Skeletal muscle cell (primary cell): ENCODE data around the gene TOLLIP.
"Not testable (repeated sequence)": the region's sequence is repeated elsewhere in the genome, so short reads cannot be mapped to it uniquely, and the experiment has no call there.

ENCODE experiments used
- DNase-seq: peaks from one replicate; pipeline ENCODE4 v3.0.0-alpha.2; 2010; ENCODE audit warnings: low read depth
- H3K4me3 ChIP-seq: 2 replicates; pipeline ENCODE4 v1.5.1; 2011; ENCODE audit warnings: low read depth, mild to moderate bottlenecking, control low read depth, low read length, moderate library complexity

TOLLIP gene

GRCh38 chr11:1309498-1310317, at the start of gene TOLLIP:
TSS of gene TOLLIP (minus strand) at chr11:1309632. CDS start at chr11:1309498, 134 bp downstream.
- peak within 1 kb of the TSS; percentile 78 for H3K4me3 ChIP-seq

GRCh38 chr11:1358931-1359330, 49.5 kb upstream of the TOLLIP start:
- not testable (repeated sequence) for DNase-seq, H3K4me3 ChIP-seq

More at GRCh38 chr11:1309498-1310317, at the start of gene TOLLIP:
- DNase-seq, result peak; percentile 68

GRCh38 chr11:1358286-1358685, 48.9 kb upstream of the TOLLIP start:
- no peak overlapping the region for H3K4me3 ChIP-seq

GRCh38 chr11:1356478-1356960, 47.1 kb upstream of the TOLLIP start:
- no peak overlapping the region for H3K4me3 ChIP-seq
- DNase-seq, result no peak

More at GRCh38 chr11:1358286-1358685, 48.9 kb upstream of the TOLLIP start:
- no peak for DNase-seq

- no peak overlapping the region for H3K4me3 ChIP-seq
- no peak for DNase-seq
Measured at GRCh38 chr11:1356007-1356435, 46.6 kb upstream of the TOLLIP start.

DNA sequence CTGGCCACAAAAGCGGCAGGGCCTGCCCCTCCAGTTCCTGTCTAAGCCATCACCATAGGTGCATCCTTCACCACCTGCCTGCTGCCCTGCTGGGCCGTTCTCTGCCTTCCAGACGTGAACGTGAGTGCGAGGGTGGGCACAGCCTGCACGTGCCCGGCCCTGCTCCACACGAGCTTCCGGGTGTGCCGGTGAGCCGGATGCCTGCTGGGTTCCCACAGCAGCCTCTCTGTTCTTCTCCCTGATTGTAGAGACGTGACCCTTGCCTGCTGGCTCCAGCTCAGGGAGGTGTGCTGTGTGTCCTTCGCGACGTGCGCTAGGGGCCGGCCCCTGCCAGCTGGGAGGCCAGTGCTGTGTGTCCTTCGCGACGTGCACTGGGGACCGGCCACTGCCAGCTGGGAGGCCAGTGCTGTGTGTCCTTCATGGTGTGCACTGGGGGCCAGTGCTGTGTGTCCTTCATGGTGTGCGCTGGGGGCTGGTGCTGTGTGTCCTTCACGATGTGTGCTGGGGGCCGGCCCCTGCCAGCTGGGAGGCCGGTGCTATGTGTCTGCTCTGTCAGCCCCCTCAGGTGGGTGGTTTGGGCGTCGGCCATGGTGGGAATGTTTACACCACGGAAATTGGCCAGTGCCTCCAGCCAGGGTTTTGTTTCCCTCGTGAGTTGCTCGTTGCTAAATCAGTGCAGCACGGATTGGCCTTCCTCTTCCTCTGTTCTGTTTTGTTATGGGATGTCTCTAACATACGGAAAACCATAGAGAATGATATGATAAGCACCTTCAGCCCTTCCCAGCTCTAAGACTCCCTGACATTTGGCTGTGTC, 44.9 kb upstream of the TOLLIP start:
- no peak overlapping the region for H3K4me3 ChIP-seq

DNA sequence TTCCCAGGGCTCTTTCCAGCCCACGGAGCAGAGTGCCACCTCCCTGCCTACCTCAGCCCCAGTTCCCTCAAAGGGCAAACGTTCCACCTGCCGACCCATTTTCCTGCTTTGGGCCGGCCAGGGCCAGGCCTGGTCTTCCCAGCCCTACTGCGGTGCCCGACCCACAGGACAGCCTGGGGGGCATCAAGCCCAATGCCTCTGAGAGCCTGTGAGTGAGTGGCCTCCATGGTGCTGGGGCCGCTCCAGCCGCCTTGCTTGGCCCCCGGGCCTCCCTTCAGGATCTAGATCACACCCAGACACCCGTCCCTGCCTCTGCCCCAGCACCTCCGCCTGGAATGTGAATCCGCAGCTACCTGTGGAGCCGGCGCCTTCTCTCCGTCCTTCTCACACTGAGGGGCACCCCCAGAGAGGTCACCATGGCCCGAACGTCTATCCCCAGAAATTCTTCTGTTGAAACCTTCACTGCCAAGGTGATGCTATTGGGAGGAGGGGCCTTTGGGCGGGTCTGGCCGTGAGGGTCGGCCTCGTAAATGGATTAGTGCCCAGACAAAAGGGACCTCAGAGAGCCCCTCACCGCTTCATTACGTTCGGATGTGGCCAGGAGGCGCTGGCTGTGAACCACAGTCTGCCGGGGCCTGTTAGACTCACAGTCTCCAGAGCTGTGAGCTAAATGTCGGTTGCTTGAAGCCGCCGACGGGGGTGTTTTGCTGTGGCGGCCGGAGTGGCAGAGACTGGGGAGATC, 44.1 kb upstream of the TOLLIP start:
- no peak for DNase-seq
- no peak overlapping the region for H3K4me3 ChIP-seq

More for the DNA sequence above, 44.9 kb upstream of the TOLLIP start:
- no peak for DNase-seq

GRCh38 chr11:1352696-1353382, 43.4 kb upstream of the TOLLIP start:
- no peak for DNase-seq
- H3K4me3 ChIP-seq, result no peak overlapping the region

DNA sequence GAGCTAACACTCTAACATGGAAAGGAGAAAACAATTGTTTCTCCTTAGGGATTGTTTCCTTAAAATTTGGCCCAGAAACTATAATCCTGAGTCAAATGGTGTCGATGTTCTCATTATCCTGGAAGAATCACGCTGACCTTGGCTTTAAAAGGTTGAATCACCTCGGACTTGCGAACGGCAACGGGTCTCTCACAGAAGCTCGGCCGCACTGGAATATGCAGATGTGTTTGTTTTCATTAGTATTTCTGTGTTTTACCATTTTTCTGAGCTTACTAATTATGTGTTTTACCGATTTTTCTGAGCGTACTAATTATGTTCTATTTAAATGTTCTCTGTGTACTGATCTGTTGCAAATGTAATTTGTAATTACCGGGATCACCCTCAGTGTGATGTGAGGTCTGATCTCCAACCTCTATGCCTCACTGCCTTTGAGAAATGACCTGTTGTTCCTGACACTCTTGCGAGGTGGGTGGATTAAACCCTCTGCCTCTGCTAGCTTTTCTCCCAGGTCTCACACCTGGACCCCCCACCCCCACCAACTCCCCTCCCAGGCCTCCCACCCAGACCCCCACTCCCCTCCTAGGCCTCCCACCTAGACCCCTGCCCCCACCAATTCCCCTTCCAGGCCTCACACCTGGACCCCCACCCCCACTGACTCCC, 42.0 kb upstream of the TOLLIP start:
- H3K4me3 ChIP-seq, result no peak overlapping the region
- no peak for DNase-seq

- no peak for DNase-seq
- H3K4me3 ChIP-seq, result no peak overlapping the region
Measured at GRCh38 chr11:1350086-1350725, 40.8 kb upstream of the TOLLIP start.

GRCh38 chr11:1349327-1350041, 40.1 kb upstream of the TOLLIP start:
- no peak for DNase-seq
- no peak overlapping the region for H3K4me3 ChIP-seq

DNA sequence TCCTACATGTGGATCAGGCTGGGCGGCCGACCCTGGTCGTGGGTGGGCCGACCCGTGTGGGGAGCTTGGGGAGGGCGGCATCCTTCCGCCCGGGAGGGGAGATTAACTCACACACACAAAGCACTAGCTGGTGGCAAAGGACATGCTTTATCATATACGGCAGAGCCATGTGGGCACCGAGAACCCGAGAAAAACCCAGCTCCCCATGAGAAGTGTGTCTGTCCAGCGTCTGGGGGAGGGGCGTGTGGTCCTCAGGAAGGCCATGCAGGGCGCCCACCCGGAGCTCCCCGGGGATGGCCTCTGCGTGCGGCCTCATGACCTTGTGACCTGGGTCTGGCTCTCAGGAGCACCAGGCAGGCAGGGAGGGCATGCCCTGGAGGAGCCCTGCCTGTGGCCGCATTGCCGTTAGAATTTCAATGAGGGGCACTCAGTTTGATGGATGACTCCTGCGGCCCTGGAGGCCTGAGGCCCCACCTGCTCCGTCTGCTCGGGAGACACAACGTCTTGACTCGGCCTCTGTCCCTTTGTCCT, 39.4 kb upstream of the TOLLIP start:
- DNase-seq, result no peak

DNA sequence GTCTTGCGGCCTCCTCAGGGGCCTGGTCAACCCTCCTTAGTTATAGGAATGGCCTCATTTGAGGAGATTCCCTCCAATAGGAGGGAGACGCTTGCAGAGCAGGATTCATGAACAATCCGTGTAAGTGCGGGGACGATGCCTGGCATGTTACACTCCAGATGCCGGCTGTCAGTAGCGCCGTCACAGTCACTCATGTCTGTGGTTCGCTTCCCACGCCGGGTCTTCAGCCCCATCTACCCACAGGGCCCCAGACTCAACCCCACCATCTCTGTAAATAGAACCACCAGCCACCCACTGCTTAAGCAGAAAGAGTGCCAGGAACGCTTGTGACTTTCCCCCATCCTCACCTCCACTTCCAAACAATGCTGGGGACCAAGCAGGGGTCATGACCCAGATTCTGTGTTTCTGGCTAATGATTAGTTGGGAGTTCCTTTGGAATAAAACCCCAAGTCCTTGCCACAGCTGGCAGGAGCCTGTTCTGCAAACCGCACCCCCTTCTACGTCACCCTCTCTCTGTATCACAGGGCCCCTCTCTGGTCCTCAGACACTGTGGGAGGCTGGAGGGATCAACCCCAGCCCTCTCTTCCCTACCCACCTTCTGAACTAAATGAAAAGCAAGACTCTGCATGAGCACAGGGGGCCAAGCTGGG, 38.8 kb upstream of the TOLLIP start:
- no peak for DNase-seq
- no peak overlapping the region for H3K4me3 ChIP-seq

More for the DNA sequence above, 39.4 kb upstream of the TOLLIP start:
- no peak overlapping the region for H3K4me3 ChIP-seq

- H3K4me3 ChIP-seq, DNase-seq: not testable (repeated sequence)
Measured at GRCh38 chr11:1347411-1347999, 38.1 kb upstream of the TOLLIP start.

DNA sequence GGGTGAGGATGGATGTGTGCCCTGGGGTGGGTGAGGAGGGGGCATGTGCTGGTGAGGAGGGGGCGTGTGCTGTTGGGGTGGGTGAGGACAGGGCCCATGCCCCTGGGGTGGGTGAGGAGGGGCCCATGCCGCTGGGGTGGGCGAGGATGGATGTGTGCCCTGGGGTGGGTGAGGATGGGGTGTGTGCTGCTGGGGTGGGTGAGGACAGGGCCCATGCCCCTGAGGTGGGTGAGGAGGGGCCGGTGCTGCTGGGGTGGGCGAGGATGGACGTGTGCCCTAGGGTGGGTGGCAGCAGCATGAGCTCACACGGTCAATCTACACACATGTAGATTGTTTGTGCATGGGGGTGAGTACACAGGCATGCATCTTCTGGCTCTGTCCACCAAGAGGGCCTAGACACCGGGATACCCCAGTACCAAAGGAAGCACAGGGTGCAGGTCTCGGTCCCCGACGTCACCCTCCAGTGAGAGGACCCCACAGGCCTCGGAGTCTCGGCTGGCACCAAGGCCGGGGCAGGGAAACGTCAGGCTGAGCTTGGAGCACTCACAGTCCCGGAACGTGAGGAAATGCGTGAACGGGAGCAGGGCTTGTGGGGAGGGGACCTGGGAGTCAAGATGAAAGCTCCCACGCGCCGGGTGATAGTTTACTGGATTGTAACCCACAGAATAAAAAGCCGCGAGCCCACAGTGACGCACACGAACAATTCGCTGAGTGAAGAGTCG, 37.4 kb upstream of the TOLLIP start:
- no peak overlapping the region for H3K4me3 ChIP-seq
- no peak for DNase-seq
